ENCODE results near the gene LIN7A.
A peak's percentile ranks its signal among the peaks of the same experiment; 100 is the strongest.

LIN7A gene

DNA sequence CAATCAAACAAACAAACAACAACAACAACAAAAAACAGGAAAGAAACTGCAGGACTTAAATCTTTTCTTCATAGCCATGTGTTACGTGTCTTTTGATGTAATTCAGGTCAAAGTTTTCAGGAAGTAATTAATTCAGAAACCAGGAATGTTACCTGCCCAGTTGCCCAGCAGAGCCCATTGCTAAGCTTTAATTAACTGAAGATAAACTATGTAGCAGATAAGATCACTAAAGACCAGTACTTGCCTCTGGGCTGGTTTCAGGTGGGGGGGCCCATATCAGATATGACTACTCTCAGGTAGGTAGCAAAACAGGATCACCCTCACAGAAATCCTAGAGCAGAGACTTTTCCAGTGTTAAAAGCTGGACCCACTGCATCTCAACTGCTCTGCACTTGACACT, 69.2 kb downstream of the LIN7A start:
- Histone ChIP-seq H3K79me2 (ENCODE audit: control insufficient read depth, insufficient read depth, low read length, poor library complexity) (no peaks in the 10 kb centered on the region), H2AFZ (ENCODE audit: insufficient read depth, low read length, poor library complexity) (no peak overlapping the region), H2BK120ac (ENCODE audit: insufficient read depth, low read length, poor library complexity) (no peak overlapping the region), H3K4me3 (ENCODE audit: low read depth, low read length) (no peak overlapping the region), H3K9ac (ENCODE audit: low read length) (no peak overlapping the region), H3K27ac (ENCODE audit: low read depth, low read length) (no peak overlapping the region), H2BK12ac (ENCODE audit: low read length) (no peak overlapping the region), H3K4ac (ENCODE audit: low read depth, low read length) (no peak overlapping the region), H3K14ac (ENCODE audit: low read length) (no peak overlapping the region), H2AK5ac (ENCODE audit: low read length) (no peak overlapping the region), H2BK5ac (ENCODE audit: low read depth, low read length, poor library complexity) (no peak overlapping the region), H4K8ac (ENCODE audit: low read depth, low read length) (no peak overlapping the region), H4K91ac (ENCODE audit: low read depth, low read length) (no peak overlapping the region), H3K4me2 (ENCODE audit: low read length) (no peak overlapping the region), H3K79me1 (ENCODE audit: low read length) (peaks cover 7% of the 10 kb centered on the region), H3K27me3 (ENCODE audit: insufficient read depth, low read length) (no peaks in the 10 kb centered on the region), H3K18ac (ENCODE audit: low read length) (no peak overlapping the region), H4K12ac (ENCODE audit: low read depth, low read length) (no peak overlapping the region), H3K9me3 (ENCODE audit: insufficient read depth, low read depth, low read length) (no peaks in the 10 kb centered on the region), H3K4me1 (ENCODE audit: control insufficient read depth in 1 of 2, insufficient read depth in 2 of 2, low read length in 2 of 2) (peaks cover 2 to 10% of the 10 kb centered on the region in 2 experiments), H3K23ac (ENCODE audit: low read length) (no peak overlapping the region), H3K36me3 (ENCODE audit: control insufficient read depth in 1 of 2, insufficient read depth in 2 of 2, low read length in 2 of 2) (no peaks in the 10 kb centered on the region)
- DNase-seq: peak; percentile 88 to 90
- no CpG with 5 or more reads among the region's 1 CpG for WGBS (ENCODE audit: extremely low coverage, insufficient coverage, insufficient read length)

DNA sequence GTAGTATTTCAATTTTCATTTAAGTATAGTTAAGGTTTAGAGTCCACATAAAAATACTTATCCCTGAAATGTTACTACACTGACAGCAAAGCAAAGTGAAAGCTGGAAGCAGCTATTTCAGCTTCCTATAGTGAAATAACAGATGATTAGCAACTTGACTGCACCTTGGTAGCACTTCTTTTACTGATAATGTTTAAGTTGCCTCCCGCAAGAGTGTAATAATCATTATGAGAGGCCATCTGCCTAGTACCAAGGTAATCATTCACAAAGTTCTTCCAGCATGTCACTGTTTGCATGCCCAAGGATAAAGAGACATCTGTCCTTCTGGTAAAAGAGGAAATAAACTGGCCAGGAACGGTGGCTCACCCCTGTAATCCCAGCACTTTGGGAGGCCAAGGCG, 69.8 kb downstream of the LIN7A start:
- no peak overlapping the region for H3K9ac ChIP-seq (ENCODE audit: low read length)
- no peaks in the 10 kb centered on the region for H3K79me2 ChIP-seq (ENCODE audit: control insufficient read depth, insufficient read depth, low read length, poor library complexity)

DNA sequence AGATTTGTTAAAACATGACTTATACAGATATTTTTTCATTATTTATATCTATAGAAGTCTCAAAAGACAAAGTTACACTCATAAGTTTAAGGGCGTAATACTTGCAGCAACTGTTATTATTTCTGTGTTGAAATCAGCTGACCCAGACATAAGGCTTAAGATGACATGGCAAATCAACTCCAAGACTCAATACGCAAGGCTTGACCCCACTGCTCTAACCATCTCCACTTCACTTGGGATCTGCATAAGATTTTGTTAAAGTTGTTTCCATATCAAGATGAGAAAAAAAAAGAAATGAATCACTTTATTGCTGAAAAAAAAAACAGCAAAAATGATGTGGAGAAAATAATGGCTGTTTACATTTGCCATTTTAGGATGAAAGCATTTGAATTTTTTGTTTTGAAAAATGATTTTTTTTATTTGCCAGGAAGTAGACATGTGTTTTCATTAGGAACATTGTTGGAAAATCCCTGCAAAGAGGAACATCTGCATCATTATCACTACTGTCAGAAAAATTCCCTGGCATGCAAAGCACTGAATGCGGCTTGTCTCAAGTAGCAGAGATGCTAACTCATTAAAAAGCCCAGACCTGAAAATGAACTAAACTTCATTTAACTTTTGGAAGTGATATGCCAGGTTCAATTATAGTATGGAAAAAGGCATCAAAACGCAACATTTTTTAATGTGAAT, 73.5 kb downstream of the LIN7A start:
- Histone ChIP-seq H3K23ac (ENCODE audit: low read length) (no peak overlapping the region), H3K9ac (ENCODE audit: low read length) (no peak overlapping the region), H3K27ac (ENCODE audit: low read depth, low read length) (no peak overlapping the region), H4K12ac (ENCODE audit: low read depth, low read length) (no peak overlapping the region), H3K79me1 (ENCODE audit: low read length) (peaks cover 5% of the 10 kb centered on the region), H3K9me3 (ENCODE audit: insufficient read depth, low read depth, low read length) (no peaks in the 10 kb centered on the region), H3K18ac (ENCODE audit: low read length) (no peak overlapping the region), H3K79me2 (ENCODE audit: control insufficient read depth, insufficient read depth, low read length, poor library complexity) (no peaks in the 10 kb centered on the region), H3K27me3 (ENCODE audit: insufficient read depth, low read length) (no peaks in the 10 kb centered on the region), H2BK5ac (ENCODE audit: low read depth, low read length, poor library complexity) (no peak overlapping the region), H2BK120ac (ENCODE audit: insufficient read depth, low read length, poor library complexity) (no peak overlapping the region), H3K4me1 (ENCODE audit: control insufficient read depth in 1 of 2, insufficient read depth in 2 of 2, low read length in 2 of 2) (peaks cover under 1 to 10% of the 10 kb centered on the region in 2 experiments), H2AFZ (ENCODE audit: insufficient read depth, low read length, poor library complexity) (no peak overlapping the region), H3K4me3 (ENCODE audit: low read depth, low read length) (no peak overlapping the region), H4K8ac (ENCODE audit: low read depth, low read length) (no peak overlapping the region), H2BK12ac (ENCODE audit: low read length) (no peak overlapping the region), H2AK5ac (ENCODE audit: low read length) (no peak overlapping the region), H3K36me3 (ENCODE audit: control insufficient read depth in 1 of 2, insufficient read depth in 2 of 2, low read length in 2 of 2) (no peaks in the 10 kb centered on the region), H3K14ac (ENCODE audit: low read length) (no peak overlapping the region), H4K91ac (ENCODE audit: low read depth, low read length) (no peak overlapping the region), H3K4ac (ENCODE audit: low read depth, low read length) (no peak overlapping the region), H3K4me2 (ENCODE audit: low read length) (no peak overlapping the region)
- no CpG with 5 or more reads among the region's 4 CpGs for WGBS (ENCODE audit: extremely low coverage, insufficient coverage, insufficient read length)
- DNase-seq: peak in 1 of 2 donors; percentile 14

More for the DNA sequence above, 69.8 kb downstream of the LIN7A start:
- WGBS (ENCODE audit: extremely low coverage, insufficient coverage, insufficient read length): no CpG with 5 or more reads among the region's 3 CpGs
- Histone ChIP-seq H3K4me1 (ENCODE audit: control insufficient read depth in 1 of 2, insufficient read depth in 2 of 2, low read length in 2 of 2) (peaks cover 2 to 10% of the 10 kb centered on the region in 2 experiments), H3K4ac (ENCODE audit: low read depth, low read length) (no peak overlapping the region), H3K14ac (ENCODE audit: low read length) (no peak overlapping the region), H4K91ac (ENCODE audit: low read depth, low read length) (no peak overlapping the region), H3K4me2 (ENCODE audit: low read length) (no peak overlapping the region), H4K8ac (ENCODE audit: low read depth, low read length) (no peak overlapping the region), H3K27me3 (ENCODE audit: insufficient read depth, low read length) (no peaks in the 10 kb centered on the region), H2AK5ac (ENCODE audit: low read length) (no peak overlapping the region), H2BK120ac (ENCODE audit: insufficient read depth, low read length, poor library complexity) (peak overlapping the region; percentile 8), H3K18ac (ENCODE audit: low read length) (no peak overlapping the region), H3K23ac (ENCODE audit: low read length) (no peak overlapping the region), H3K4me3 (ENCODE audit: low read depth, low read length) (no peak overlapping the region), H2BK5ac (ENCODE audit: low read depth, low read length, poor library complexity) (no peak overlapping the region), H2AFZ (ENCODE audit: insufficient read depth, low read length, poor library complexity) (no peak overlapping the region), H3K79me1 (ENCODE audit: low read length) (peaks cover 7% of the 10 kb centered on the region), H3K36me3 (ENCODE audit: control insufficient read depth in 1 of 2, insufficient read depth in 2 of 2, low read length in 2 of 2) (no peaks in the 10 kb centered on the region), H4K12ac (ENCODE audit: low read depth, low read length) (no peak overlapping the region), H3K27ac (ENCODE audit: low read depth, low read length) (no peak overlapping the region), H2BK12ac (ENCODE audit: low read length) (no peak overlapping the region), H3K9me3 (ENCODE audit: insufficient read depth, low read depth, low read length) (no peaks in the 10 kb centered on the region)
- DNase-seq: no peak

DNA sequence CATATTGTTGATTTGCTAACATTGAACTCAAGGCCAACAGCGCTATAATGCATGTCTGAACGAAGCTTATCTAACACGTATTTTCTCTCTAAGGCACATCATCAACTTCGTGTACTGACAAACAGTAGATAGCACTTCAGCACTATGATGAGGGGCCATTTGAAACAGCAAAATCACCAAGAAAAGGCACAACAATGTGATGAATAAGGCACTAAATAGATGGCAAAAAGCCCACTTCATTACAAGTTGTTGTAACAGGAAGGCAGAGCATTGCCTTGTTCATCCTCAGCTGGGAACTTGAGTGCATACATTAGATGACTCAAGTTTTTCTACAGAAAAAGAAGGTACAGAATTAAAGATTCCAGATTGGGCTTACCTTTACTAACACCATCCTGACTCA, 75.2 kb downstream of the LIN7A start:
- no CpG with 5 or more reads among the region's 4 CpGs for WGBS (ENCODE audit: extremely low coverage, insufficient coverage, insufficient read length)
- H4K12ac ChIP-seq (ENCODE audit: low read depth, low read length): no peak overlapping the region

More for the DNA sequence above, 75.2 kb downstream of the LIN7A start:
- Histone ChIP-seq H3K14ac (ENCODE audit: low read length) (no peak overlapping the region), H3K36me3 (ENCODE audit: control insufficient read depth in 1 of 2, insufficient read depth in 2 of 2, low read length in 2 of 2) (no peaks in the 10 kb centered on the region), H3K4ac (ENCODE audit: low read depth, low read length) (no peak overlapping the region), H4K8ac (ENCODE audit: low read depth, low read length) (no peak overlapping the region), H3K79me1 (ENCODE audit: low read length) (peaks cover 4% of the 10 kb centered on the region), H3K9me3 (ENCODE audit: insufficient read depth, low read depth, low read length) (no peaks in the 10 kb centered on the region), H3K4me3 (ENCODE audit: low read depth, low read length) (no peak overlapping the region), H3K23ac (ENCODE audit: low read length) (no peak overlapping the region), H2BK120ac (ENCODE audit: insufficient read depth, low read length, poor library complexity) (no peak overlapping the region), H3K27ac (ENCODE audit: low read depth, low read length) (no peak overlapping the region), H3K27me3 (ENCODE audit: insufficient read depth, low read length) (no peaks in the 10 kb centered on the region), H3K4me1 (ENCODE audit: control insufficient read depth in 1 of 2, insufficient read depth in 2 of 2, low read length in 2 of 2) (peaks cover 0 to 4% of the 10 kb centered on the region in 2 experiments), H3K18ac (ENCODE audit: low read length) (no peak overlapping the region), H3K79me2 (ENCODE audit: control insufficient read depth, insufficient read depth, low read length, poor library complexity) (no peaks in the 10 kb centered on the region), H3K4me2 (ENCODE audit: low read length) (no peak overlapping the region), H2BK12ac (ENCODE audit: low read length) (no peak overlapping the region), H2BK5ac (ENCODE audit: low read depth, low read length, poor library complexity) (no peak overlapping the region), H2AFZ (ENCODE audit: insufficient read depth, low read length, poor library complexity) (no peak overlapping the region), H3K9ac (ENCODE audit: low read length) (no peak overlapping the region), H2AK5ac (ENCODE audit: low read length) (no peak overlapping the region), H4K91ac (ENCODE audit: low read depth, low read length) (no peak overlapping the region)
- no peak for DNase-seq
